SK-N-MC (cell line): ENCODE results near the gene CD2AP.

Experiments
- EZH2 ChIP-seq: fragments of 200-600 bp; sonication (generic); IDR thresholded peaks from one replicate; pipeline ENCODE4 v1.6.1; 2017; ENCODE audit warnings: antibody characterized with exemption
- FOXP2 ChIP-seq: optimal IDR thresholded peaks from 2 replicates; pipeline ENCODE3; 2011; ENCODE audit warnings: mild to moderate bottlenecking, moderate library complexity; ENCODE audit not compliant: insufficient read depth; ENCODE audit errors: extremely low read length, control extremely low read depth
- POLR2AphosphoS5 ChIP-seq: IDR thresholded peaks from 2 replicates; pipeline ENCODE4 v1.6.1; 2012; ENCODE audit warnings: mild to moderate bottlenecking, low read depth, low read length, borderline replicate concordance

DNA sequence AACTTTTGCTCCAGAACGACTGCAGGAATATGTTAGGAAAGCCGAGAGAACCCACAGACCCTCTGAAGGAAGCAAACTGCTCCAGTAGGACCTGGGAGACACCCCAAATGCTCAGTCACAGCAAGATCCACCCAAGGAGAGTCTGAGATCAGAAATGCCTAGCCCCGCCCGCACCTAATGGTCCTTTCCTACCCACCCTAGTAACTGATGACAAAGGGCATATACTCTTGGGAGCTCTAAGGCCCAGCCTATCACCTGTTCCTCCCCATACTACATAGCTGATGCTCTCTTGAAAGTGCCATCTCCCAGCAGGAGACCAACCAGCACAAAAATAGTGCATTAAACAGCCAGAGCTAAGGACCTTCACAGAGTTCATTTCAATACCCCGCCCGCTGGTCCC, 67.6 kb downstream of the CD2AP start:
- no peak for TF ChIP-seq EZH2
- no peak for TF ChIP-seq POLR2AphosphoS5
- TF ChIP-seq FOXP2: no peak
